Urothelium cell line (cell line): ENCODE results near the gene COL4A2.
A peak's percentile ranks its signal among the peaks of the same experiment; 100 is the strongest.
"Not testable (repeated sequence)": the region's sequence is repeated elsewhere in the genome, so short reads cannot be mapped to it uniquely, and the experiment has no call there.

Experiments
- DNase-seq: peaks from one replicate; pipeline ENCODE4 v3.0.0; 2011; ENCODE audit warnings: low spot score, mixed read lengths
- FAIRE-seq: peaks from 2 replicates; lab custom pipeline; 2011; peaks lifted over from hg19 to GRCh38; lab: Jason Lieb, UNC

COL4A2 gene

GRCh38 chr13:110305544-110305943, 1.5 kb upstream of the COL4A2 start:
- no peak for FAIRE-seq
- DNase-seq: no peak

DNA sequence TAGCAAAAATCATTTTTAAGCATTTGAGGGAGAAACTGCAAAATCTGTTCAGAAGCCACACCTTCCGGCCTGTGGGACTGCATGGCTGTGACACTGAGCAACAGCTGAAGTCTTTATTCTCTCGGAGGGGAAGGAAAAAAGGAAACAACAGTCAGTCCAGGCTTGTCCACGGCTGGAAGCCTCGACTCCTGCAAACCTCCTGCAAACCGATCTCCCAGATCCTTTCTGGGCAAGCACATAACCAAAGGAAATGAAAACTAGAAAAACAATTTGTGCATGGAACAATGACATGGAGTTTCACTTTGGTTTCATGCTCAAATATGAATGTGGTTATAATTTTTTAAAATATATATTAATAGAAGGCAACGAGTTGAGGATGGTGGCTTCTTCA, 1.1 kb upstream of the COL4A2 start:
- FAIRE-seq (no peak), DNase-seq (no peak)

GRCh38 chr13:110306340-110306959, 634 bp upstream of the COL4A2 start:
- FAIRE-seq (no peak), DNase-seq (no peak)

GRCh38 chr13:110307767-110308655, 927 bp downstream of the COL4A2 start:
- no peak for DNase-seq
- FAIRE-seq: no peak

GRCh38 chr13:110308656-110309359, 1.7 kb downstream of the COL4A2 start:
- DNase-seq (no peak), FAIRE-seq (no peak)

GRCh38 chr13:110309661-110310524, 2.8 kb downstream of the COL4A2 start:
- FAIRE-seq (no peak), DNase-seq (no peak)

DNA sequence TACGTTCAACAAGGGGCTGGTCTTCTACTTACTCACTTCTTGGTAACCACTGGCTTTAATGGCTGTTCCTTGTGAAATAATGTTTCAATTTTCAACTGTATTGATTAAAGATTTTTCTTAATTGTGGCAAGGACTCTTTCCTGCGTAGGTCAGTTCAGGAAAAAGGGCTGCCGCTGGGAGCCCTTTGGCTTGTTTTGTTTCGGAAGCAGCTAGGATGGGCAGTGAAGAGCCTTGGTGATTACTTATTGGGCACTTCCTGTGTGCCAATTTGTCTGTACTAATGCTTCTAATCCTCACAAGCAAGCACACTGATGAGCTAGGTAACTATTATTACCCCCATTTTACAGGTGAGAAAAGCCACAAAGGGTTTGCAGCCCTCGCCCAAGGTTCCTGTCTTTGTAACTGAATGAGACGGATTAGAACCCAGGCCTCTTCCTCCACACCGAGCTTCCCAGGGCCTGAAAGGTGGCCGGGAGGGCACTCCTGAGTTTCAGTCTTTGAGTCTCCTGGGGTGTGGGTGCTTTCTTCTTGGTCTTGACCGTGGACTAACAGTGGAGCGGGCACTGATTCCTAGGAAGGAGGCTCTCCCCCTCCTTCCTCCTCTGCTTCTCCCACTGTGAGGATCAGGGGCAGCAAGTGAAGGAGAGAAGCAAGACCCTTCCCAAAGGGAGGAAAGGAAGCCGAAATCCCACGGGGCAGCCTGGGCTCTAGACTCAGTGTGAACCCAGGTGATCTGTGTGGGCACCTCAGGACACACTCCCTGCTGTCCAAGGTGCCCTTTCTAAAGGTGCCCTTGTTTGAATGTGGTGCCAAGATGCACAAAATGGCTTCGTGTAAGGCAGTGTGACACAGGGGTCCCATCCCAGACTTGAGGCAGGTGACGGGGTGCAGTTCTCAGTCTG, 3.7 kb downstream of the COL4A2 start:
- FAIRE-seq (no peak), DNase-seq (no peak)

DNA sequence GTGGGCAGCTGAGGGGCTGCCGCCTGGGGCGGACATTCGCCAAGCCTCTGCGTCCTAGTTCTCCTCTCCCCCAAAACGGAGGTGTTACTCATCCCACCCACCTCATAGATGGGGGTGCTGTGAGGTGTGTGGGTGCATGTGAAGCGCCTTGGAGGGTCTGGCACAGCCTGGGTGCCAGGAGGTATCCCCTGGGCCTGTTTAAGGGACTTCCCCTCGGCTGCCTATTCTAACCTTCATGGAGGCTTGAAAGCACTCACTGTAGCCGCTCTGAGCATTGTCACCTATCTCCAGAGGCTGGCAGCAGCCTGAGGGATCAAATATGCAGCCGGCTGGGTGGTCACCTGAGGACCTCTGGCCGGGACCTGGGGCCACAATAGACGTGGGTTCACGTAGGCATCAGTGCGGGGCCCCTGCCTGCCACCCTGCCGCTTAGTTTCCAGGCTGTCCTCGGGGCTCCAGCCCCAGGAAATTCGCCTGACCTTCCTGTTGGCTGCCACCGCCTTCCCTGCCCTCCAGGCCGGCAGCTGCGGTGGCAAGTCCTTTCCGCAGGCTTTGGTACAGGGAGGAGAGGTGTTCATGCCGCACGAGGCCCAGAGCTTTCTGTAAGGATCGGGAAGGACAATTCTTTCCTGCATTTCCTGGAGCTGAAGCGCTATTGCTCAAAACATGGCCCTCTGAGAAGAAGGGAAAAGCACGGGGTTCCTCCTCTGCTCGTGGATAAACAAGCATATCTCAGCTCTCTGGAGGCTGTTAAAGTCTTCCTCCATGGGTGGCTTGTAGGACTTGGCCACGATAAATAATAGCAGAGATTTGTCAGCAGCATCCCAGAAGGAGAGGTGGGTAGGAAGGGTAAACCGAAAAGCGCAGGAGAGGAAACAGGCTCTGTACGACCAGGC, 4.6 kb downstream of the COL4A2 start:
- FAIRE-seq: no peak
- no peak for DNase-seq

DNA sequence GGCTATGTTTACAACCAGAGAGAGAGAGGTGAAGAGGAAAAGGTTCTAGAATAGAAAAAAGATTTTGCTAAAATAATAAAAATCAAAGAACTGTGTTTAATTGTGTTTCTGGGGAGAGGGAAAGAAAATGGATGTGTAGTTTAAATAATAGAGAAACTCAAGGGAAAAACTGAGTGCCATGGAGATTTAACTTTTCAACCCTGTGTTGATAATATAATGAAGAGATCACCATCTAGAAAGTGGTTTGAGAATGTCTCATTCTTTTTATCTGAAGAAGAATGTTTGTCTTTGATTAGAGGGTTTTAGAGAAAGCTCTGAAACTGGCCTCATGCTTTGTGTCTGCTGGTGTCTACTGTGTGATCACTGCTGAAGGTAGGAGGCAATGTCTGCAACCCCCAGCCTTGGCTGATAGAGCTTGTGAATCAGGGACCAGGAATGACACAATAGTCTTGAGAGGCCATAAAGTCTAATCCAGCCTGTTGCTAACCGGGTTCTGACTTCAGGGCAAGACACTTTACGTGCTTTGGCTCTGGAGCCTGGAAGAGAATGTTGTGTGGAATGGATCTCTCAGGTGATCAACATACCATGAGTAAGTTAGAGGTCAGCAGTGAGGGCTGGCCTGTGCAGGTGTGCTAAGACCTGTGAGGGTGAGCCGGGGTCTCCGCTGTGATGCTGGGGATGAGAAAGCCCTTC, 5.4 kb downstream of the COL4A2 start:
- FAIRE-seq: no peak
- DNase-seq: no peak

DNA sequence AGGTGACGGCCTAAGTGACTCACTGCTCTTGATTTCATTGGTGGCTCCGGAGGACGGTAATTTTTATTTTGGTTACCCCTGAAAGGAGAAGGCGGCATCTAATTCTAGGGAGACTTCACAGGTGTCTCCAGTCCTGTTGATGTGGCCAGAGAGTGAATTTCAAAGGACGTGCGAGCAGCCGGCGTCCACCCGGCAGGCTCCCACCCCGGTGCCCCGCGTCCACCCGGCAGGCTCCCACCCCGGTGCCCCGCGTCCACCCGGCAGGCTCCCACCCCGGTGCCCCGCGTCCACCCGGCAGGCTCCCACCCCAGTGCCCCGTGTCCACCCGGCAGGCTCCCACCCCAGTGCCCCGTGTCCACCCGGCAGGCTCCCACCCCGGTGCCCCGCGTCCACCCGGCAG, 6.2 kb downstream of the COL4A2 start:
- FAIRE-seq, DNase-seq: not testable (repeated sequence)

DNA sequence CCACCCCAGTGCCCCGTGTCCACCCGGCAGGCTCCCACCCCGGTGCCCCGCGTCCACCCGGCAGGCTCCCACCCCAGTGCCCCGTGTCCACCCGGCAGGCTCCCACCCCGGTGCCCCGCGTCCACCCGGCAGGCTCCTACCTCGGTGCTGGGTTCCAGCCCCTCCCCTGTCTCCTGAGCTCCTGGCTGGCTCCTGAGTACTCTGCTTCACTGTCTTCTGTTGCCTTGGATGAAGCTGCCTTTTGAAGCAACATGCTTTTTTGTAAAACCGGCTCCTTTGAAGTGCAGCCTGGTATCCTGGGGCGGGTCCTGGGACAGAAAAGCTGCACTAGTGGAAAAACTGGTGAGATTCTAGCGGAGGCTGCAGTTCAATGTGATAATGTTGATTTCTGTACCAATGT, 6.6 kb downstream of the COL4A2 start:
- not testable (repeated sequence) for FAIRE-seq

GRCh38 chr13:110314516-110315245, 7.6 kb downstream of the COL4A2 start:
- FAIRE-seq (no peak), DNase-seq (no peak)

More for the DNA sequence above, 6.6 kb downstream of the COL4A2 start:
- not testable (repeated sequence) for DNase-seq

- FAIRE-seq (no peak), DNase-seq (no peak)
Observed at GRCh38 chr13:110316196-110316595, 9.1 kb downstream of the COL4A2 start.

DNA sequence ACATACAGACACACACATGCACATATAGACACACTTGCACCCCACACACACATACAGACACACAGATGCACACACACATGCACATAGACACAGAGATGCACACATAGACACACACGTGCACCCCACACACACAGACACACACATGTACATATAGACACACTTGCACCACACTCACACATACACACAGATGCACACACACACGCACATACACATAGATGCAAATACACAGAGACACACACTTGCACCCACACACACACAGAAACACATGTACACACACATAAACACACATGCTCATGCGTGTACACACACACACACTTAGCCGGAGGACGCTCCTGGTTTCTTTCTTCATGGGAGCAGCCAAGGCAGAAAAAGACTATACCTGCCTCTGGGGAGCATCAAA, 10.0 kb downstream of the COL4A2 start:
- FAIRE-seq (peak; percentile 44), DNase-seq (no peak)

GRCh38 chr13:110317496-110318195, 10.6 kb downstream of the COL4A2 start:
- no peak for DNase-seq
- no peak for FAIRE-seq

DNA sequence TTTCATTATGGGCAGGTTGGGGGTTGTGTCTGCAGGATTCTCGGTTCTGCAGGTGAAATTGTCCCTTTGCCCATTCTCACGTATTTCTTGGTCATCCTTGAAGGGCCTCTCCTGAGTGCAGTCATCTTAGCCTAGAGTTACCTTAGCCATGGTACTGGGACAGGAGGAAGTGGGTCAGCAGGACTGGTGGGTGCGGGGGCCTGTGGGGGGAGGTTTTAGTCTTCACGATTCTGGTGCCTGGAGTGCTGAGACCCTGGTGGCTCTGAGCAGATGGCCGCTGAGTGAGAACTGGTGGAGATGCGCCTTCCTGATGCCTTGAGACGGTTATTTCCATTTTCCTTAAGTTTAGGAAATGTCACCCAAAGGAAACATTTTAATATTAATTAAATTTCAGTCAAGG, 11.8 kb downstream of the COL4A2 start:
- DNase-seq: no peak
- FAIRE-seq: no peak

DNA sequence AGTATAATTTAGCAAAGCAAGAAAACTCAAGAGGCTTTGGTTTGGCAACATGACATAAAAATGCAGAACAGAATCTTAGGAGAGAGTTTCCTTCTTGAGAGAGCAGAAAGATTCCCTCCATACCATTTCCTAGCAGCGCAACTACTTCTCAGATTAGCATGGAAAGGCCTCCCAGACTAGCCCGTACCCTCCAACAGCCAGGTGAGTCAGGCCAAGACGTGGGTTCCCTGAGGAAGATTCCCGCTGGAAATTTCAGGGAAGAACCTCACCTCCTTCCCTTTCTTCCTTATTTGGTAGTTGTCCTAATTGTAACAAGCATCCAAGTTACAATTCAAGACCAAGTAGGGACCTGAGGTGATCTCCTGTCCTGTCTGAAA, 12.3 kb downstream of the COL4A2 start:
- DNase-seq: no peak
- no peak for FAIRE-seq
